ENCODE results near the gene PLA2G2C.
"Not testable (repeated sequence)": the region's sequence is repeated elsewhere in the genome, so short reads cannot be mapped to it uniquely, and the experiment has no call there.

PLA2G2C gene

GRCh38 chr1:20138346-20138745 lies 48.0 kb downstream of the PLA2G2C start:
- no peak for DNase-seq
- Histone ChIP-seq H3K27me3 (replicated peaks in 2 of 5; ENCODE audit: control insufficient read depth in 4 of 5, insufficient read depth in 5 of 5, low read length in 4 of 5) (peaks cover 0 to 3% (median 2%) of the 10 kb centered on the region in 5 experiments), H3K36me3 (ENCODE audit: control insufficient read depth in 4 of 4, insufficient read depth in 4 of 4, low read length in 3 of 4) (no peaks in the 10 kb centered on the region), H3K4me1 (ENCODE audit: control extremely low read depth in 1 of 4, control insufficient read depth in 4 of 4, insufficient read depth in 4 of 4, low read length in 3 of 4) (no peaks in the 10 kb centered on the region), H3K4me3 (ENCODE audit: control insufficient read depth in 1 of 7, extremely low read depth in 1 of 7, insufficient read depth in 4 of 7, low read depth in 2 of 7, low read length in 6 of 7) (no peak overlapping the region), H3K27ac (ENCODE audit: insufficient read depth in 1 of 2, low read depth in 1 of 2, low read length in 2 of 2, poor library complexity in 1 of 2, severe bottlenecking in 2 of 2) (no peak overlapping the region), H3K9me3 (ENCODE audit: control extremely low read depth in 1 of 5, control insufficient read depth in 4 of 5, insufficient read depth in 2 of 5, low read depth in 1 of 5, low read length in 4 of 5) (peaks cover 0 to 2% (median 0%) of the 10 kb centered on the region in 5 experiments)
- WGBS (ENCODE audit: insufficient coverage) = 89% methylated on average over 5 of the region's 6 CpGs
- POLR2A ChIA-PET = no interaction called here
- CTCF ChIA-PET = no interaction called here

- H3K27me3 ChIP-seq (replicated peaks in 2 of 5; ENCODE audit: control insufficient read depth in 4 of 5, insufficient read depth in 5 of 5, low read length in 4 of 5) = peaks cover 0 to 3% (median 2%) of the 10 kb centered on the region in 5 experiments
- no peak overlapping the region for H3K27ac ChIP-seq (ENCODE audit: insufficient read depth in 1 of 2, low read depth in 1 of 2, low read length in 2 of 2, poor library complexity in 1 of 2, severe bottlenecking in 2 of 2)
- 86% methylated on average over 1 of the region's 1 CpG for WGBS (ENCODE audit: insufficient coverage)
- H3K36me3 ChIP-seq (ENCODE audit: control insufficient read depth in 4 of 4, insufficient read depth in 4 of 4, low read length in 3 of 4) = no peaks in the 10 kb centered on the region
- ChIA-PET CTCF (no interaction called here), POLR2A (no interaction called here)
- DNase-seq = no peak
- H3K4me3 ChIP-seq (ENCODE audit: control insufficient read depth in 1 of 7, extremely low read depth in 1 of 7, insufficient read depth in 4 of 7, low read depth in 2 of 7, low read length in 6 of 7) = no peak overlapping the region
- H3K9me3 ChIP-seq (ENCODE audit: control extremely low read depth in 1 of 5, control insufficient read depth in 4 of 5, insufficient read depth in 2 of 5, low read depth in 1 of 5, low read length in 4 of 5) = peaks cover 0 to 2% (median 0%) of the 10 kb centered on the region in 5 experiments
- H3K4me1 ChIP-seq (ENCODE audit: control extremely low read depth in 1 of 4, control insufficient read depth in 4 of 4, insufficient read depth in 4 of 4, low read length in 3 of 4) = no peaks in the 10 kb centered on the region
Measured at GRCh38 chr1:20137604-20138003, 48.7 kb downstream of the PLA2G2C start.

- Histone ChIP-seq H3K27ac (ENCODE audit: insufficient read depth in 1 of 2, low read depth in 1 of 2, low read length in 2 of 2, poor library complexity in 1 of 2, severe bottlenecking in 2 of 2) (no peak overlapping the region), H3K27me3 (replicated peaks in 2 of 5; ENCODE audit: control insufficient read depth in 4 of 5, insufficient read depth in 5 of 5, low read length in 4 of 5) (peaks cover 0 to 3% (median 2%) of the 10 kb centered on the region in 5 experiments), H3K9me3 (ENCODE audit: control extremely low read depth in 1 of 5, control insufficient read depth in 4 of 5, insufficient read depth in 2 of 5, low read depth in 1 of 5, low read length in 4 of 5) (peaks cover 0 to 2% (median 0%) of the 10 kb centered on the region in 5 experiments), H3K4me3 (ENCODE audit: control insufficient read depth in 1 of 7, extremely low read depth in 1 of 7, insufficient read depth in 4 of 7, low read depth in 2 of 7, low read length in 6 of 7) (no peak overlapping the region), H3K36me3 (ENCODE audit: control insufficient read depth in 4 of 4, insufficient read depth in 4 of 4, low read length in 3 of 4) (no peaks in the 10 kb centered on the region), H3K4me1 (ENCODE audit: control extremely low read depth in 1 of 4, control insufficient read depth in 4 of 4, insufficient read depth in 4 of 4, low read length in 3 of 4) (no peaks in the 10 kb centered on the region)
- ChIA-PET CTCF (no interaction called here), POLR2A (no interaction called here)
- no peak for DNase-seq
- WGBS (ENCODE audit: insufficient coverage) = 90% methylated on average over 2 of the region's 4 CpGs
Measured at GRCh38 chr1:20137055-20137454, 49.3 kb downstream of the PLA2G2C start.

GRCh38 chr1:20136249-20136648 lies 50.1 kb downstream of the PLA2G2C start:
- ChIA-PET POLR2A (no interaction called here), CTCF (interaction anchor here (1.2 kb wide), 1 partner anchor 15 kb away, joined by 3 read pairs; no protein-coding TSS in a partner anchor)
- Histone ChIP-seq H3K27me3 (replicated peaks in 2 of 5; ENCODE audit: control insufficient read depth in 4 of 5, insufficient read depth in 5 of 5, low read length in 4 of 5) (peaks cover 0 to 3% (median 2%) of the 10 kb centered on the region in 5 experiments), H3K27ac (ENCODE audit: insufficient read depth in 1 of 2, low read depth in 1 of 2, low read length in 2 of 2, poor library complexity in 1 of 2, severe bottlenecking in 2 of 2) (no peak overlapping the region), H3K4me3 (ENCODE audit: control insufficient read depth in 1 of 7, extremely low read depth in 1 of 7, insufficient read depth in 4 of 7, low read depth in 2 of 7, low read length in 6 of 7) (no peak overlapping the region), H3K9me3 (ENCODE audit: control extremely low read depth in 1 of 5, control insufficient read depth in 4 of 5, insufficient read depth in 2 of 5, low read depth in 1 of 5, low read length in 4 of 5) (peaks cover 0 to 2% (median 0%) of the 10 kb centered on the region in 5 experiments), H3K36me3 (ENCODE audit: control insufficient read depth in 4 of 4, insufficient read depth in 4 of 4, low read length in 3 of 4) (no peaks in the 10 kb centered on the region), H3K4me1 (ENCODE audit: control extremely low read depth in 1 of 4, control insufficient read depth in 4 of 4, insufficient read depth in 4 of 4, low read length in 3 of 4) (no peaks in the 10 kb centered on the region)
- no peak for DNase-seq
- 94% methylated on average over 3 of the region's 3 CpGs for WGBS (ENCODE audit: insufficient coverage)

GRCh38 chr1:20134995-20135394 lies 51.3 kb downstream of the PLA2G2C start:
- Histone ChIP-seq H3K27ac (ENCODE audit: insufficient read depth in 1 of 2, low read depth in 1 of 2, low read length in 2 of 2, poor library complexity in 1 of 2, severe bottlenecking in 2 of 2) (no peak overlapping the region), H3K4me3 (ENCODE audit: control insufficient read depth in 1 of 7, extremely low read depth in 1 of 7, insufficient read depth in 4 of 7, low read depth in 2 of 7, low read length in 6 of 7) (no peak overlapping the region), H3K36me3 (ENCODE audit: control insufficient read depth in 4 of 4, insufficient read depth in 4 of 4, low read length in 3 of 4) (no peaks in the 10 kb centered on the region), H3K9me3 (ENCODE audit: control extremely low read depth in 1 of 5, control insufficient read depth in 4 of 5, insufficient read depth in 2 of 5, low read depth in 1 of 5, low read length in 4 of 5) (peaks cover 0 to 6% (median under 1%) of the 10 kb centered on the region in 5 experiments), H3K27me3 (replicated peaks in 2 of 5; ENCODE audit: control insufficient read depth in 4 of 5, insufficient read depth in 5 of 5, low read length in 4 of 5) (peaks cover 0 to 3% (median 2%) of the 10 kb centered on the region in 5 experiments), H3K4me1 (ENCODE audit: control extremely low read depth in 1 of 4, control insufficient read depth in 4 of 4, insufficient read depth in 4 of 4, low read length in 3 of 4) (no peaks in the 10 kb centered on the region)
- CTCF ChIA-PET = interaction anchor here (1.2 kb wide), 1 partner anchor 17 kb away, joined by 3 read pairs; no protein-coding TSS in a partner anchor
- POLR2A ChIA-PET = no interaction called here
- WGBS (ENCODE audit: insufficient coverage) = no CpG with 5 or more reads among the region's 3 CpGs
- no peak for DNase-seq

- DNase-seq; H3K36me3 ChIP-seq (ENCODE audit: control insufficient read depth in 4 of 4, insufficient read depth in 4 of 4, low read length in 3 of 4); H3K4me1 ChIP-seq (ENCODE audit: control extremely low read depth in 1 of 4, control insufficient read depth in 4 of 4, insufficient read depth in 4 of 4, low read length in 3 of 4); CTCF ChIA-PET; H3K27ac ChIP-seq (ENCODE audit: insufficient read depth in 1 of 2, low read depth in 1 of 2, low read length in 2 of 2, poor library complexity in 1 of 2, severe bottlenecking in 2 of 2); POLR2A ChIA-PET; H3K27me3 ChIP-seq (replicated peaks in 2 of 5; ENCODE audit: control insufficient read depth in 4 of 5, insufficient read depth in 5 of 5, low read length in 4 of 5); H3K4me3 ChIP-seq (ENCODE audit: control insufficient read depth in 1 of 7, extremely low read depth in 1 of 7, insufficient read depth in 4 of 7, low read depth in 2 of 7, low read length in 6 of 7): not testable (repeated sequence)
- peaks cover 0 to 11% (median 5%) of the 10 kb centered on the region in 5 experiments for H3K9me3 ChIP-seq (ENCODE audit: control extremely low read depth in 1 of 5, control insufficient read depth in 4 of 5, insufficient read depth in 2 of 5, low read depth in 1 of 5, low read length in 4 of 5)
- 100% methylated on average over 1 of the region's 3 CpGs for WGBS (ENCODE audit: insufficient coverage)
Measured at GRCh38 chr1:20130518-20130917, 55.8 kb downstream of the PLA2G2C start.

GRCh38 chr1:20126806-20127440 lies 59.4 kb downstream of the PLA2G2C start:
- POLR2A ChIA-PET = no interaction called here
- peaks cover 0 to 2% (median 0%) of the 10 kb centered on the region in 4 experiments for H3K4me1 ChIP-seq (ENCODE audit: control extremely low read depth in 1 of 4, control insufficient read depth in 4 of 4, insufficient read depth in 4 of 4, low read length in 3 of 4)
- peaks cover 0 to 10% (median 5%) of the 10 kb centered on the region in 5 experiments for H3K9me3 ChIP-seq (ENCODE audit: control extremely low read depth in 1 of 5, control insufficient read depth in 4 of 5, insufficient read depth in 2 of 5, low read depth in 1 of 5, low read length in 4 of 5)
- H3K36me3 ChIP-seq (ENCODE audit: control insufficient read depth in 4 of 4, insufficient read depth in 4 of 4, low read length in 3 of 4) = no peaks in the 10 kb centered on the region
- peaks cover 0 to 17% (median 2%) of the 10 kb centered on the region in 5 experiments for H3K27me3 ChIP-seq (replicated peaks in 2 of 5; ENCODE audit: control insufficient read depth in 4 of 5, insufficient read depth in 5 of 5, low read length in 4 of 5)
- CTCF ChIA-PET = no interaction called here
- 93% methylated on average over 9 of the region's 10 CpGs for WGBS (ENCODE audit: insufficient coverage)
- no peak overlapping the region for H3K27ac ChIP-seq (ENCODE audit: insufficient read depth in 1 of 2, low read depth in 1 of 2, low read length in 2 of 2, poor library complexity in 1 of 2, severe bottlenecking in 2 of 2)
- H3K4me3 ChIP-seq (ENCODE audit: control insufficient read depth in 1 of 7, extremely low read depth in 1 of 7, insufficient read depth in 4 of 7, low read depth in 2 of 7, low read length in 6 of 7) = no peak overlapping the region
- no peak for DNase-seq

Data from common myeloid progenitor, CD34-positive (primary cell).